H1 (cell line): ENCODE results near the gene NAA10. TPM values are rescaled to one million over a fixed set of nuclear protein-coding genes. Genes with fewer than 3 reads are reported as not detected.

Source experiments
- CTCF ChIA-PET: fragments of 300-600 bp; sonication (Branson Sonifier 250); formaldehyde crosslinking; loops from one replicate; lab custom pipeline; 2021; ENCODE audit not compliant: partially characterized antibody; lab: Charles Lee
- POLR2A ChIA-PET: fragments of 300-600 bp; sonication (Branson Sonifier 250); formaldehyde crosslinking; loops from one replicate; lab custom pipeline; 2021; ENCODE audit warnings: inconsistent platforms; ENCODE audit not compliant: partially characterized antibody; lab: Charles Lee
- DNase-seq, 2 experiments: peaks; one replicate each; pipeline versions ENCODE4 v3.0.0 to v3.0.0-alpha.2; 2010 to 2022; ENCODE audit warnings: low spot score in 2 of 2, low read depth in 1 of 2, mixed read lengths in 1 of 2
- FAIRE-seq: peaks from 2 replicates; lab custom pipeline; 2011; peaks lifted over from hg19 to GRCh38; lab: Jason Lieb, UNC
- H2AFZ ChIP-seq: 2 replicates; pipeline ENCODE4 v1.8.1; 2012; ENCODE audit warnings: low read length, inconsistent platforms
- H2AK5ac ChIP-seq: 2 replicates; pipeline ENCODE4 v1.6.1; 2013; ENCODE audit warnings: low read depth, low read length
- H2BK120ac ChIP-seq: replicated peaks from 2 replicates; pipeline ENCODE3; 2013; ENCODE audit warnings: low read depth, low read length, inconsistent platforms
- H2BK12ac ChIP-seq: 2 replicates; pipeline ENCODE4 v1.6.1; 2013; ENCODE audit warnings: low read depth, low read length
- H2BK15ac ChIP-seq: 2 replicates; pipeline ENCODE4 v1.6.1; 2013; ENCODE audit warnings: low read length
- H2BK20ac ChIP-seq: 2 replicates; pipeline ENCODE4 v1.6.1; 2013; ENCODE audit warnings: low read length
- H2BK5ac ChIP-seq: 2 replicates; pipeline ENCODE4 v1.6.1; 2013; ENCODE audit warnings: low read depth, low read length
- H3K14ac ChIP-seq: 2 replicates; pipeline ENCODE4 v1.6.1; 2013; ENCODE audit warnings: inconsistent platforms; ENCODE audit not compliant: insufficient read length
- H3K18ac ChIP-seq: 2 replicates; pipeline ENCODE4 v1.6.1; 2013; ENCODE audit warnings: low read length; ENCODE audit errors: extremely low read depth
- H3K23ac ChIP-seq: 2 replicates; pipeline ENCODE4 v1.6.1; 2013; ENCODE audit warnings: inconsistent platforms; ENCODE audit not compliant: insufficient read length
- H3K23me2 ChIP-seq: 2 replicates; pipeline ENCODE4 v1.6.1; 2013; ENCODE audit warnings: low read depth, low read length
- H3K27ac ChIP-seq: 2 replicates; pipeline ENCODE4 v1.6.1; 2011; ENCODE audit warnings: low read depth, low read length, inconsistent platforms
- H3K27me3 ChIP-seq, 4 experiments: replicated peaks in 1 of 4; 1 replicate in 1 of 4; 2 replicates in 3 of 4; pipeline versions ENCODE4 v1.6.1 to v1.8.1; 2011 to 2013; ENCODE audit warnings: low read length in 3 of 4, mild to moderate bottlenecking in 3 of 4, inconsistent platforms in 2 of 4, mixed read lengths in 2 of 4, moderate library complexity in 1 of 4; ENCODE audit not compliant: control insufficient read depth in 3 of 4, insufficient read depth in 3 of 4; ENCODE audit errors: extremely low read depth in 1 of 4
- H3K36me3 ChIP-seq, 4 experiments: 2 replicates each; pipeline versions ENCODE4 v1.6.1 to v1.8.1; 2011 to 2013; ENCODE audit warnings: mild to moderate bottlenecking in 4 of 4, low read length in 3 of 4, moderate library complexity in 2 of 4, control low read depth in 1 of 4, inconsistent platforms in 1 of 4; ENCODE audit not compliant: insufficient read depth in 4 of 4, control insufficient read depth in 2 of 4
- H3K4ac ChIP-seq: replicated peaks from 2 replicates; pipeline ENCODE3; 2013; ENCODE audit warnings: low read length, low read depth, mixed read lengths, inconsistent platforms; ENCODE audit not compliant: insufficient read length
- H3K4me1 ChIP-seq, 4 experiments: replicated peaks in 1 of 4; 1 replicate in 1 of 4; 2 replicates in 3 of 4; pipeline versions ENCODE4 v1.6.1 to v1.8.1; 2011 to 2013; ENCODE audit warnings: low read length in 3 of 4, inconsistent platforms in 2 of 4, mixed read lengths in 1 of 4; ENCODE audit not compliant: insufficient read depth in 4 of 4, control insufficient read depth in 3 of 4
- H3K4me2 ChIP-seq, 2 experiments: 2 replicates each; pipeline versions ENCODE4 v1.6.1 to v1.8.1; 2011 to 2013; ENCODE audit warnings: low read depth in 2 of 2, low read length in 2 of 2, control low read depth in 1 of 2, inconsistent platforms in 1 of 2, mild to moderate bottlenecking in 1 of 2; ENCODE audit not compliant: insufficient read depth in 1 of 2
- H3K4me3 ChIP-seq, 4 experiments: fragments of 200-600, 300-600 bp in 1 of 4; sonication (generic), shearing (Covaris generic), sonication (Bioruptor Twin) in 1 of 4; 2 replicates each; pipeline versions ENCODE4 v1.5.1 to v1.8.1; 2011 to 2016; ENCODE audit warnings: low read length in 4 of 4, low read depth in 3 of 4, control low read depth in 2 of 4, inconsistent platforms in 2 of 4, mild to moderate bottlenecking in 2 of 4, mixed read lengths in 1 of 4, moderate library complexity in 1 of 4; ENCODE audit not compliant: insufficient read depth in 2 of 4; ENCODE audit errors: extremely low read depth in 1 of 4
- H3K56ac ChIP-seq: replicated peaks from 2 replicates; pipeline ENCODE3; 2013; ENCODE audit warnings: low read depth, mild to moderate bottlenecking, mixed read lengths, low read length, inconsistent platforms; ENCODE audit not compliant: insufficient read length
- H3K79me1 ChIP-seq: 2 replicates; pipeline ENCODE4 v1.6.1; 2013; ENCODE audit warnings: low read depth, low read length, control low read depth
- H3K79me2 ChIP-seq, 2 experiments: 2 replicates each; pipeline versions ENCODE4 v1.6.1 to v1.8.1; 2012 to 2013; ENCODE audit warnings: low read length in 2 of 2, mild to moderate bottlenecking in 2 of 2, inconsistent platforms in 1 of 2; ENCODE audit not compliant: insufficient read depth in 2 of 2, control insufficient read depth in 1 of 2
- H3K9ac ChIP-seq, 4 experiments: replicated peaks in 1 of 4; 1 replicate in 1 of 4; 2 replicates in 3 of 4; pipeline versions ENCODE4 v1.6.1 to v1.8.1; 2011 to 2013; ENCODE audit warnings: low read depth in 3 of 4, low read length in 3 of 4, control low read depth in 2 of 4, mild to moderate bottlenecking in 2 of 4, moderate library complexity in 2 of 4, inconsistent platforms in 1 of 4; ENCODE audit errors: extremely low read depth in 1 of 4
- H3K9me3 ChIP-seq, 2 experiments: 2 replicates each; pipeline versions ENCODE4 v1.6.1 to v1.8.1; 2012 to 2013; ENCODE audit warnings: mild to moderate bottlenecking in 2 of 2, moderate library complexity in 2 of 2, control low read depth in 1 of 2, inconsistent platforms in 1 of 2, low read depth in 1 of 2, low read length in 1 of 2, mixed read lengths in 1 of 2; ENCODE audit not compliant: insufficient read depth in 2 of 2
- H4K20me1 ChIP-seq, 2 experiments: replicated peaks in 1 of 2; 2 replicates each; pipeline versions ENCODE3 to v1.8.1; 2011 to 2013; ENCODE audit warnings: inconsistent platforms in 2 of 2, low read length in 2 of 2, mild to moderate bottlenecking in 1 of 2; ENCODE audit not compliant: insufficient read depth in 2 of 2, control insufficient read depth in 1 of 2
- H4K5ac ChIP-seq: 2 replicates; pipeline ENCODE4 v1.6.1; 2013; ENCODE audit warnings: low read length, low read depth, mixed read lengths, inconsistent platforms; ENCODE audit not compliant: insufficient read length
- H4K8ac ChIP-seq: 2 replicates; pipeline ENCODE4 v1.8.0; 2013; ENCODE audit warnings: mild to moderate bottlenecking, moderate library complexity, low read length, inconsistent platforms; ENCODE audit not compliant: insufficient read depth; ENCODE audit errors: extremely low read depth
- H4K91ac ChIP-seq: replicated peaks from 2 replicates; pipeline ENCODE3; 2013; ENCODE audit warnings: low read length, mixed read lengths, inconsistent platforms; ENCODE audit not compliant: insufficient read length
- ASH2L ChIP-seq: fragments of 200-600, 300-600 bp; sonication (generic); IDR thresholded peaks from one replicate; pipeline ENCODE4 v1.7.1; 2017; ENCODE audit warnings: low read length
- BCL11A ChIP-seq, 2 experiments: IDR thresholded peaks; one replicate each; pipeline ENCODE4 v1.6.1; 2011; ENCODE audit warnings: low read depth in 2 of 2, low read length in 2 of 2, mild to moderate bottlenecking in 2 of 2
- CHD2 ChIP-seq: IDR thresholded peaks from 2 replicates; pipeline ENCODE4 v1.6.1; 2012; ENCODE audit warnings: low read length, improper control_type of control experiment
- EP300 ChIP-seq, 2 experiments: IDR thresholded peaks; 1 replicate in 1 of 2; 2 replicates in 1 of 2; pipeline ENCODE4 v1.6.1; 2011 to 2012; ENCODE audit warnings: low read depth in 2 of 2, low read length in 2 of 2, mild to moderate bottlenecking in 2 of 2, borderline replicate concordance in 1 of 2, inconsistent platforms in 1 of 2, moderate library complexity in 1 of 2
- EZH2 ChIP-seq: fragments of 200-600 bp; sonication (generic); IDR thresholded peaks from 2 replicates; pipeline ENCODE4 v1.7.1; 2012; ENCODE audit warnings: low read depth, mild to moderate bottlenecking, moderate library complexity, low read length, inconsistent platforms; ENCODE audit not compliant: severe bottlenecking
- JUN ChIP-seq: IDR thresholded peaks from 2 replicates; pipeline ENCODE4 v1.6.1; 2011; ENCODE audit warnings: low read depth, mild to moderate bottlenecking, improper control_type of control experiment, low read length
- POLR2A ChIP-seq, 2 experiments: IDR thresholded peaks; 1 replicate in 1 of 2; 2 replicates in 1 of 2; pipeline ENCODE4 v1.6.1; 2011; ENCODE audit warnings: low read depth in 2 of 2, low read length in 2 of 2, mild to moderate bottlenecking in 2 of 2; ENCODE audit errors: control extremely low read depth in 1 of 2
- RBBP5 ChIP-seq: IDR thresholded peaks from 2 replicates; pipeline ENCODE4 v1.7.1; 2012; ENCODE audit warnings: low read depth, mild to moderate bottlenecking, inconsistent platforms, low read length, moderate library complexity, borderline replicate concordance
- SP4 ChIP-seq: IDR thresholded peaks from 2 replicates; pipeline ENCODE4 v1.6.1; 2012; ENCODE audit warnings: low read length, inconsistent platforms
- TAF1 ChIP-seq: IDR thresholded peaks from 2 replicates; pipeline ENCODE4 v1.6.1; 2011; ENCODE audit warnings: mild to moderate bottlenecking, low read depth, low read length
- WGBS, 2 experiments: shearing (Covaris generic) in 1 of 2; methylation state at CpG; one replicate each; pipeline versions ENCODE4 v1.1.6 to v1.1.7; 2013 to 2015; ENCODE audit warnings: low lambda C conversion rate in 2 of 2, mixed read lengths in 2 of 2, inconsistent platforms in 1 of 2, low coverage in 1 of 2, missing lambda C conversion rate in 1 of 2; ENCODE audit not compliant: insufficient replicate concordance in 2 of 2, insufficient coverage in 1 of 2, insufficient read length in 1 of 2; ENCODE audit errors: extremely low coverage in 1 of 2, missing lambda C conversion rate in 1 of 2; 5-methylcytosine and 5-hydroxymethylcytosine counted together
- polyA plus RNA-seq, 7 experiments: library from polyadenylated mRNA; depleted of rRNA in 3 of 7; stranded (reverse) in 5 of 7; unstranded in 2 of 7; fragments of >200 nt in 5 of 7; fragments of 200-250 nt in 2 of 7; gene quantifications; 1 replicate in 5 of 7; 2 replicates in 1 of 7; 4 replicates in 1 of 7; pipeline versions ENCODE4 v1.2.1 to v1.2.3, GENCODE V29; 2011 to 2013; ENCODE audit warnings: missing spikeins in 2 of 7, mixed read lengths in 2 of 7
- total RNA-seq: library from RNA; stranded (reverse); fragmentation: NEBNext Ultra II Directional; extraction: Animal tissue kit (Norgen Biotek cat#: 25700); gene quantifications from 2 replicates; pipeline ENCODE4 v1.2.1, GENCODE V29; 2021

NAA10 gene
- total and polyA plus RNA-seq, 2 of the 8 experiments (the other 6 are each of a cell fraction or from before 2014, with no cell fraction given) = 80.4 to 98.8 TPM

- ChIA-PET POLR2A (interaction anchor here (14.9 kb wide), 1 partner anchor 10 kb away, joined by 231 read pairs; the partner anchor contains the start of genes NAA10 and RENBP), CTCF (interaction anchor here (19.6 kb wide), 1 partner anchor 17 kb away, joined by 272 read pairs; the partner anchor contains the start of gene RENBP)
- Histone ChIP-seq H4K20me1 (peaks cover 0 to 3% of the 10 kb centered on the region in 2 experiments), H3K79me2 (peaks cover 0 to 13% of the 10 kb centered on the region in 2 experiments; a peak in 2 of 4 replicates), H3K18ac (no peak overlapping the region), H2BK120ac (no peak overlapping the region), H4K5ac (no peak overlapping the region), H3K4me1 (peaks cover 0 to 18% (median 14%) of the 10 kb centered on the region in 4 experiments; a peak in 6 of 7 replicates), H3K14ac (no peak overlapping the region), H3K36me3 (peaks cover 0 to 10% (median 4%) of the 10 kb centered on the region in 4 experiments; a peak in 2 of 8 replicates), H2AFZ (no peak overlapping the region), H3K4ac (no peak overlapping the region), H4K8ac (no peak overlapping the region), H2BK15ac (no peak overlapping the region), H3K27me3 (no peaks in the 10 kb centered on the region), H3K79me1 (no peaks in the 10 kb centered on the region), H3K4me2 (no peak overlapping the region), H3K9me3 (no peaks in the 10 kb centered on the region), H3K4me3 (no peak overlapping the region), H4K91ac (no peak overlapping the region), H2BK12ac (no peak overlapping the region), H3K27ac (no peak overlapping the region), H3K9ac (no peak overlapping the region), H2BK20ac (no peak overlapping the region), H3K56ac (no peak overlapping the region), H2BK5ac (no peak overlapping the region), H3K23ac (no peak overlapping the region), H2AK5ac (no peak overlapping the region), H3K23me2 (peaks cover 15% of the 10 kb centered on the region; the same call in 1 of the 2 replicates)
- 80% methylated on average over 2 of the region's 8 CpGs; no CpG with 5 or more reads in 1 of the 2 experiments for WGBS, 2 experiments
- FAIRE-seq (no peak), DNase-seq (no peak)
- no peak for TF ChIP-seq TAF1
- TF ChIP-seq BCL11A (IDR thresholded peaks at IDR 0.05; ENCODE audit: low read depth in 2 of 2, low read length in 2 of 2) = no peak
- no peak for TF ChIP-seq JUN
- TF ChIP-seq ASH2L = no peak
- no peak for TF ChIP-seq RBBP5
- TF ChIP-seq POLR2A (IDR thresholded peaks at IDR 0.05; ENCODE audit: control extremely low read depth in 1 of 2, low read depth in 2 of 2, low read length in 2 of 2) = no peak
- TF ChIP-seq CHD2 = no peak
- TF ChIP-seq EP300 (IDR thresholded peaks at IDR 0.05; ENCODE audit: borderline replicate concordance in 1 of 2, low read depth in 2 of 2, low read length in 2 of 2) = no peak
- no peak for TF ChIP-seq EZH2
- TF ChIP-seq SP4 = no peak
Measured at GRCh38 chrX:153931151-153931550, 3.7 kb downstream of the NAA10 start.
